Vagina (tissue), 2 donors: ENCODE measurements around the gene AP3B2.

Experiments used
- CTCF ChIP-seq, 3 experiments: fragments of 450-650 bp in 2 of 3; fragments of 200-600 bp in 1 of 3; sonication (generic) in 1 of 3; IDR thresholded peaks; one replicate each; pipeline ENCODE4 v1.5.1; 2017 to 2019; ENCODE audit warnings: antibody characterized with exemption in 3 of 3, mild to moderate bottlenecking in 2 of 3, moderate library complexity in 2 of 3
- POLR2A ChIP-seq, 2 donors: fragments of 450-650 bp; IDR thresholded peaks; one replicate each; pipeline ENCODE4 v1.6.1; 2017; ENCODE audit warnings: antibody characterized with exemption in 2 of 2, mild to moderate bottlenecking in 2 of 2, moderate library complexity in 2 of 2
- POLR2AphosphoS5 ChIP-seq, 2 donors: sonication (generic); formaldehyde crosslinking; IDR thresholded peaks; one replicate each; pipeline ENCODE4 v1.9.0; 2017; ENCODE audit warnings: antibody characterized with exemption in 2 of 2, mild to moderate bottlenecking in 2 of 2, low read depth in 1 of 2; ENCODE audit not compliant: insufficient read depth in 1 of 2

DNA sequence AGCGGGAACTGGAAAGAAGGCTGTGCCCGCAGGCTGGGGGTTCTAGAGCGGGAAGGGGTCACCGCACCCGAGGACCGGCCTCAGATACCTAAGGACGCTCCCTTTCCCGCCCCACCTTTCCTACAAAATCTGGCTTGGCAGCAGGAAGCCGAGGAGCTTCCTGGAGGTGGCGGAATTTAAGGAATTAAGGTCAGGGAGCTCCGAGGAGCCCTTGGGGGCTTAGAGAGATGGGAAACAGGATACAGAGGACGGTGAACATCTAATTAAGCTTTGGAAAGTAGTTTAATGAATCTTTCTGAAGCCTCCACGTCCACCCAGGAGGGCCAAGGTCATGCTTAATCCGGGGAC is 507 bp upstream of the AP3B2 start:
- TF ChIP-seq CTCF (IDR thresholded peaks at IDR 0.05) (no peak), POLR2AphosphoS5 (IDR thresholded peaks at IDR 0.05; ENCODE audit: insufficient read depth in 1 of 2, low read depth in 1 of 2) (no peak), POLR2A (IDR thresholded peaks at IDR 0.05) (no peak)
